NCI-H1930 (cell line): ENCODE measurements around the gene TSC22D4.
"Not testable (repeated sequence)": the region's sequence is repeated elsewhere in the genome, so short reads cannot be mapped to it uniquely, and the experiment has no call there.

ENCODE experiments used
- DNase-seq, 2 experiments: peaks; one replicate each; lab custom pipeline; 2025; lab: John Stamatoyannopoulos, UW

TSC22D4 gene

DNA sequence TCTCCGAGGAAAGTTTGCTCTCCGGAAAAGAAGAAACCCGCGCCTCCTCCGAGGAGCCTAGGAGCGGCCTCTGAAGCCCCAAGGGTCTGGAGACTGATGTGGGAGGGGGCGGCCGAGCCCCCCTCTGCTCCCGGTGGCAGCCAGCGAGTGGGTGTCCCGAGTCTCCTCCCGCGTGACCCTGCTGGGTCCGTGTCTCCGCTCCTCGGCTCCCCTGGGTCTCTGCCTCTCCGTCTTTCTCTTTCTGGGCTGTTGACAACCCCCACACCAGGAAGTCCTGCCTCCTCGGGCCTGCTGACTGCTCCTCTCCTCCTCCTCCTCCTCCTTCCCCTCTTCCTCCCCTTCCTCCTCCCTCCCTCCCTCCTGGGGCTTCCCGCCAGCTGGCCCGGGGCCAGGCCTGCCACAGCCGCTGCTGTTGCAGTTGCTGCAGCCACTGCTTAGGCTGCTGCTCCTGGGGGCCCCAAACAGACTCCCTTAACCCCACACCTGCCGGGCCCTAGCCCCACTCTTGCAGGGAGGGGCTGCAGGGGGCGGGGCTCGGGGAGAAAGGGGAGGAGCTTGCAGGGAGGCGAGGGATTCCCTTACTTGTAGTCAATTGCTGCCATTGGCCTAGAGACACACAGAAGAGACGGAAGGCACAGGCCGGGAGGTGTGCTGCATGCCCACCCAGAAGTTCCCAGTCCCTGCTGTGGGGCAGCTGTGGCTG lies at the start of gene TSC22D4:
Gene TSC22D4, minus strand, starts transcription at position 257 of the 703 bp plus-strand sequence. CDS start 1,176 bp downstream, outside the sequence.
- DNase-seq, result peak in 1 of 2 experiments; percentile 41

DNA sequence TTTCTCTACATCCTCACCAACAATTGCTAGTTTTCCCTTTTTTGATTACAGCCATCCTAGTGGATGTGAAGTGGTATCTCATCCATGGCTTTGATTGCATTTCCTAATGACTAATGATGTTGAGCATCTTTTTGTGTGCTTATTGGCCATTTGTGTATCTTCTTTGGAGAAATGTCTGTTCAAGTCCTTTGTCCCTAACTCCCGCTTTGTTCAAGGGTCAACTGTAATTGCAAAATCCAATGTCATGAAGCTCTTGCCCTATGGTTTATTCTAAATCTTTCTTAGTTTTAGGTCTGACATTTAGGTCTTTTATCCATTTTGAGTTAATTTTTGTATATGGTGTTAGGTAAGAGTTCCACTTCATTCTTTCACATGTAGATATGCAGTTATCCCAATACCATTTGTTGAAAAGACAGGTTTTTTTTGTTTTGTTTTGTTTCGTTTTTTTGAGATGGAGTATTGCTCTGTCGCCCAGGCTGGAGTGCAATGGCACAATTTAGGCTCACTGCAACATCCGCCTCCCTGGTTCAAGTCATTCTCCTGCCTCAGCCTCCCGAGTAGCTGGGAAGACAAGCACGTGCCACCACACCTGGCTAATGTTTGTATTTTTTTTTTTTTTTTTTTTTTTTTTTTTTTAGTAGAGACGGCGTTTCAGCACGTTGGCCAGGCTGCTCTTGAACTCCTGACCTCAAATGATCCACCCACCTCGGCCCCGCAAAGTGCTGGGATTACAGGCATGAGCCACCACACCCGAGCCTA lies 49.3 kb upstream of the TSC22D4 start:
- not testable (repeated sequence) for DNase-seq

DNA sequence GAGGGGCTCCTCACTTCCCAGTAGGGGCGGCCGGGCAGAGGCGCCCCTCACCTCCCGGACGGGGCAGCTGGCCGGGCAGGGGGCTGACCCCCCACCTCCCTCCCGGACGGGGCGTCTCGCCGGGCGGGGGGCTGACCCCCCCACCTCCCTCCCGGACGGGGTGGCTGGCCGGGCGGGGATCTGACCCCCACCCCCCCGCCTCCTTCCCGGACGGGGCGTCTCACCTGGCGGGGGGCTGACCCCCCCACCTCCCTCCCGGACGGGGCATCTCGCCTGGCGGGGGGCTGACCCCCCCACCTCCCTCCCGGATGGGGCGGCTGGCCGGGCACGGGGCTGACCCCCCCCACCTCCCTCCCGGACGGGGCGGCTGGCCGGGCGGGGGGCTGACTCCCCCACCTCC lies 44.2 kb upstream of the TSC22D4 start:
- DNase-seq, result not testable (repeated sequence)

DNA sequence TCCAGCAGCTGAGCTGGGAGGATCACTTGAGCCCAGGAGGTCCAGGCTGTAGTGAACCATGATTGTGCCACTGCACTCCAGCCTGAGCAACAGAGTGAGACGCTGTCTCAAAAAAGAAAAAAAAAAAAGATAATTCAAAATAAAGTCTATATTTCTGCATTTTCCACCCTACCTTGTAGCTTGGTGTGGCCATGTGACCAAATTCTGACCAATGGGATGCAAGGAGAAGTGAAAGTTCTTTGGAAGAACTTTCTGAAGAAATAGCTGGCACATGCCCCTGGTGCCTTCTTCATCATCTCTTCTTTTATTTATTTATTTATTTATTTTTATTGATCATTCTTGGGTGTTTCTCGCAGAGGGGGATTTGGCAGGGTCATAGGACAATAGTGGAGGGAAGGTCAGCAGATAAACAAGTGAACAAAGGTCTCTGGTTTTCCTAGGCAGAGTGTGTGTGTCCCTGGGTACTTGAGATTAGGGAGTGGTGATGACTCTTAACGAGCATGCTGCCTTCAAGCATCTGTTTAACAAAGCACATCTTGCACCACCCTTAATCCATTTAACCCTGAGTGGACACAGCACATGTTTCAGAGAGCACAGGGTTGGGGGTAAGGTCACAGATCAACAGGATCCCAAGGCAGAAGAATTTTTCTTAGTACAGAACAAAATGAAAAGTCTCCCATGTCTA lies 43.0 kb upstream of the TSC22D4 start:
- not testable (repeated sequence) for DNase-seq

DNA sequence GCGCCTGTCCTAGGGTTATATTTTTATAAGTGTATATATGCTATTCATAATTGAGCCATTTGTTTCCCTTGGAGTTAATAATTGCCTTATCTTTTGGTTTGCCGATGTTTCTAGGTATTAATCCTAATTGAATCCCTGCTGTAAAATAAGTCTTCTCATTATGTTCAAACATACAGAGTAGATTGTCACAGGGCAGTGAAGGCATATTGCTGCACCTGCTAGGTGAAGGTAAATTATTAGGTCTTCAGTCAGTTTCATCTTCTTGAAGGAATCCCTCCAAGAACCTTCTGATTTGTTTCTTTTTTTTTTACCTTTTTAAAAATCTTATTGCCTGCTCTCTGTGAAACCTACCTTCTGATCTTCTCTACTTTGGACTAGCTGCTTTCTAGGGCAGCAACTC lies 42.1 kb upstream of the TSC22D4 start:
- no peak for DNase-seq

DNA sequence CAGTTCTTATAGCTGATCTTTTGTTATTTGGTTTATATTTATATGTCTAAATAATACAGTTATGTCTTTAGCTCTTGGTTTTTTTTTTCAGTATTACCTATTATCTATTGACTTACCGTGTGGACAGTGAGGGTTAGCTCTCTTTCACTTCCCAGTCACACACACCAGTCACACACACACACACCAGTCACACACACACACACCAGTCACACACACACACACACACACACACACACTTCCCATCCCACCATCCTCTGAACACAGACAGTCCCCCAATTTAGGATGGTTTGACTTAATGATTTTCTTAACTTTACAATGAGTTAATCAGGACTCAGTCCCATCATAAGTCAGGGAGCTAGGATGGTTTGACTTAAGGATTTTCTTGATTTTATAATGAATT lies 41.1 kb upstream of the TSC22D4 start:
- no peak for DNase-seq

DNA sequence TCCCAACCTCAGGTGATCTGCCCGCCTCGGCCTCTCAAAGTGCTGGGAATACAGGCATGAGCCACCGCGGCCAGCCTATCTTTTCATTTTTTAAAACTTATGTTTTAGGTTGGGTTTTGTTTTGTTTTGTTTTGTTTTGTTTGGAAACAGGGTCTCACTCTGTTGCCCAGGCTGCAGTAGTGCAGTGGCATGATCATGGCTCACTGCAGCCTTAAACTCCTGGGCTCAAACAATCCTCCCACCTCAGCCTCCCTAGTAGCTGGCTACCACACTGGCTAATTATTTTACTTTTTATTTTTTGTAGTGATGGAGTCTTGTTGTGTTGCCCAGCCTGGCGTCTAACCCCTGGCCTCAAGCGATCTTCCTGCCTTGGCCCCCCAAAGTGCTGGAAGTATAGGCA lies 40.6 kb upstream of the TSC22D4 start:
- no peak for DNase-seq

DNA sequence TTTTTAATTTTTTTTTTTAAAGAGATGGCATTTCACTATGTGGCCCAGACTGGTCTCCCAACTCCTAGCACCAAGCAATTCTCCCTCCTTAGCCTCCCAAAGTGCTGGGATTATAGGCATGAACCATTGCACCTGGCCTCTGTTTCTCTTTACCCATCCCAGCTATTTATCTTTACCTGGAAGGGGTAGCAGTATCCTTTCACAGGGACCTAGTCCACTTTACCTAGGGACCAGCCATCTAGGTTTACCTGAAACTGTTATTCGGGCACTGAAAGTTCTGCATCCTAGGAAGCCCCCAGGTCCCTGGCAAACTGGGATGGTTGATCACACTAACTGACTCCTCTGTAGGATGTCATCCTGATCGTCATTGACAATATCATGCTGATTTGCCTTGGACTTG lies 38.3 kb upstream of the TSC22D4 start:
- no peak for DNase-seq

DNA sequence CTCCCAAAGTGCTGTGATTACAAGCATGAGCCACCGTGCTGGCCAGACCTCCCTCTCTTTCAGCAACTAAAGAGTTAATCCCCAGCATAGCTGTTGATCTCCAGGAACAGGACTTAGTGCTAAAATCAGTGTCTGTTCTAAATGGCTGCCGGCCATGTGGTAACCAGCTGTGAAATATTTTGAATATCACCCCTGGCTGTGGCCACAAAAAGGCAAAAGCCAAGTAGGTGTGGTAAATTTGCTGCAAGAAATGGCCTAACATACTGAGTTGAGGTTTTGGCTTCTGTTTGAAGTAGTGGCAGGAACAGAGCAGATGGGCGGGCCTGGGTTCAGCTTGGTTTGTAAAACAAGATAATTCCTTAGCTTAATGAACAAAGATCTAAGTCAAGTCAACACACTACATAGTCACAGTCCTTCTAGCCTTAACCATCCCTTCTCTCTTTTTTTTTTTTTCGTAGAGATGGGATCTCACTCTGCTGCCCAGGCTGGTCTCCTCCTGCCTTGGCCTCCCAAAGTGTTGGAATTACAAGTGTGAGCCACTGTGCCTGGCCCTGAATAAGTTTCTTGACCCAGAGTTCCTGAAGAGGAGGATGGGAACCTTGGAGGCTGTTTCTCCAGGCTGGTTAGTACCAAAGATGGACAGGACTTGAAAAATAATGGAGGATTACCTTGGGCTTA lies 37.3 kb upstream of the TSC22D4 start:
- DNase-seq, result no peak

DNA sequence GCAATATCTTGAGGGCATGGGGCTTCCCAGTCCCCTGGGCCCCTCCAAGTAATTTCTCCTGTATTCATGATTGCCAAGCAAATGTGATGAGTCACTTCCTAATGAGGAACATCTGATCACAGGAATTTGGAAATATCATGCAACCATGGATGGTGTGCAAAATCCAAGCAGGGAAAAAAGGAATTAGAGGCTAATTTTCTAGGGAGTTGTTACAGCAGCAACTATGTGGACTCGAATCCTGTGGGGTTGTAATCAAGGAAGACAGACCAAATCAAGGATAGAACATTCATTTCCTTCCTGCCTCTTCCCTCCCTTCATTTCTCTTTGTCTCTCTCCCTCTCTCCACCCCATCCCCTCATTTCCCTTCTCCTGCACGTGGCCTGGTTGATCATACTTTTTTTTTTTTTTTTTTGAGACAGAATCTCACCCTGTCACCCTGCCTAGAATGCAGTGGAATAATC lies 36.1 kb upstream of the TSC22D4 start:
- DNase-seq, result no peak

DNA sequence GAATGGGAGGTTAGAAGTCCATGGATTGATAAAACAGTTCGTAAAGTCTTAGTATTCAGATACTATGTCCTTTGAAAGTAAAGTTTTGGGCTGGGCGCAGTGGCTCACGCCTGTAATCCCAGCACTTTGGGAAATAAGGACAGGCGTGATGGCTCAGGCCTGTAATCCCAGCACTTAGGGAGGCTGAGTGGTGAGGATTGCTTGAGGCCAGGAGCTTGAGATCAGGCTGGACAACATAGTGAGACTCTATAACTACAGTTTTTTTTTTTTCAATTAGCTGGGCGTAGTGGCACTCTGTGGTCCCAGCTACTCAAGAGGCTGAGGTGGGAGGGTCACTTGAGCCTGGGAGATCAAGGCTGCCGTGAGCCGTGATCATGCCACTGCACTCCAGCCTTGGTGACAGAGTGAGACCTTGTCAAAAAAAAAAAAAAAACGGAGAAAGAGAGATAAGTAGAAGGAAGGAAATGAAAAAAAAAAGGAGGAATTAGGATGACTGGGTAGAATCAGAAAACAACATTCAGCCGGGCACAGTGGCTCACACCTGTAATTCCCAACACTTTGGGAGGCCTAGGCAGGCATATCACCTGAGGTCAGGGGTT lies 34.3 kb upstream of the TSC22D4 start:
- no peak for DNase-seq

DNA sequence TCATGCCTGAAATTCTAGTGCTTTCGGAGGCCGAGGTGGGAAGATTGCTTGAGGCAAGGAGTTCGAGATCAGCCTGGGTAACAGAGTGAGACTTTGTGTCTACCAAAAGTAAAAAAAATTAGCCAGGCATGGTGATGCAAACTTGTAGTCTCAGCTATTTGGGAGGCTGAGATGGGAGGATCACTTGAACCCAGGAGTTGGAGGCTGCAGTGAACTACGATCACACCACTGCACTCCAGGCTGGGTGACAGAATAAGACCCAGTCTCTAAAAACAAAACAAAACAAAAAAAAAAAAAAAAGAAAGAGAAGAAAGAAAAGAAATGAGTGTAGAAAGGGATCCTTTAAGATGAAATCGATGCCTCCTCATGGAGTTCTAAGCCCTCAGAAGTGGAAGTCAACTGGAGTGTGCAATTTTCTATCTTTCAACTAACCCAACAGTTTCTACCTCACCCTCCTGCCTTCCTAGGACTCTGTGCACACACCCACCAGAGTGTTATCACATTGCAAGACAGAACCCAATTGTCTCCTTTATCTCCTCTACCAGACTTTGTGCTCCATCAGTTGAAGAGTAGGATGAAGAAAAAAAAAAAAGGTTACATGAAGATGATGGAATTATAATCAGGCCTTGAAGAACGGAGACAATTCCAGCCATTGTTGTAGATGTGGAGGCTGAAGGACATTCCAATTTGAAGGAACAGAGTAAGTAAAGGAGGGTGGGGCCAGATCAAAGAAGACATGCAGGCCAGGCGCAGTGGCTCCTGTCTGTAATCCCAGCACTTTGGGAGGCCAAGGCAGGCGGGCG lies 31.6 kb upstream of the TSC22D4 start:
- DNase-seq, result no peak

DNA sequence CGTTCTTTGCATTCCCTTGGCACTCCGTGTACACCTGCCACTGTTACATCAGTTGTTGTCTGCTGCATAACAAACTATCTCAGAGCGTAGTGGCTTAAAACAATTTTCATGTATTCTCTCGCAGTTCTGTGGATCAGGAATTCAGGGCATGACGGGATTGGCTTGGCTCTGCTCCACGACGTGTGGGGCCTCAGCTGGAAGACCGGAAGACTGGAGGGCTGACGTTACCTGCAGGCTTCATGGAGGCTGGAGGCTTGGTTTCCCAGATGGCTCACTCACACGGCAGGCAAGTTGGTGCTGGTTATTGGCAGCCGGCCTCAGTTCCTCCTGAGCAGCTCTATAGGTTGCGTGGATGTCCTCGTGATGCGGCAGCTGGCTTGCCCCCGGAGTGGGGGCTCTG lies 30.2 kb upstream of the TSC22D4 start:
- DNase-seq, result no peak

DNA sequence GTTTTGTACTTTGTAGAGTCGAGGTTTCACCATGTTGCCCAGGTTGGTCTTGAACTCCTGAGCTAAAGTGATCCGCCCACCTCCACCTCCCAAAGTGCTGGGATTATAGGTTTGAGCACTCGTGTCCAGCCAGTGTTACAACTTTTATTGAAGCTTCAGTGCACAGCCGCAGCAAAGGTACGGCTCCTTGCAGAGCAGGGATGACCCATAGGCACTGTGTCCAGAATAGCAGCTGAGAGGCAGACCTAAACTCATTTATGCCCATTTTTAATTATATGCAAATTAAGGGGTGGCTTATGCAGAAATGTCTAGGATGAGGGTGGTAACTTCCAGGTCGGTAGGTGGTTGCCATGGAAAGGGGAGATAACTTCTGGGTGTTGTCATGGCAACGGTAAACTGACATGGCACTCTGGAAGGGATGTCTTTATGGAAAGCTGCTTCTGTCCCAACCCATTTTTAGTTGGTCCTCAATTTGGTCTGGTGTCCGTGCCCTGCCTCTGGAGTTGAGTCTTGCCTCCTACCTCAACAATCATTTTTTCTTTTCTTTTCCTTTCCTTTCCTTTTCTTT lies 27.4 kb upstream of the TSC22D4 start:
- no peak for DNase-seq

DNA sequence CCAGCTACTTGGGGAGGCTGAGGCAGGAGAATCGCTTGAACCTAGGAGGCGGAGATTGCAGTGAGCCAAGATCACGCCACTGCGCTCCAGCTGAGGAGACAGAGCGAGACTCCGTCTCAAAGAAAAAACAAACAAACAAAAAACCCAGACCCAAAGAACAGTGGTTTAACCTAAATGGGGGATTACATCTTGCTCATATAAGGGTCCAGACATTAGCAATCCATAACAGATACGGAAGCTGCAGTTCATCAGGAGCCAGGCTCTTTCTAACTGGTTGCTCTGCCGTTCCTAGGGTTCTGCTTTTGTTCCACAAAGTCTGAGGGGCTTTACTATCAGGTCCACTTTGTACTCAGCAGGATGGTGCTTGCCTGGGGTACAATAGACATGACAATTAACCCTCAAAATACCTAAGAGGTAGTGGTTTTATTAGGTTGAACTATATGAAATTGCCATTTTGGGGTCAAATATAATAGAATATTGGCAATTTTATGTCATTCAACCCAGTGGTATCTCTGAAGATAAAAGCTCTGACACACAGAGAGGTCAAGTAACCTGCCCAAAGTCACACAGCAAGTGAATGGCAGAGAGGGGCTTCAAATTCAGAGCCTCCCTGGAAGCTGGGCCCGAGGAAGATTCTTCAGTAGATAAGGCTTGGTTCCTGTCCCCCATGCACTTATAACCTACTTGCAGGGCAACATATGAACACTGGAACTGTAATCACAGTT lies 26.0 kb upstream of the TSC22D4 start:
- DNase-seq, result no peak

DNA sequence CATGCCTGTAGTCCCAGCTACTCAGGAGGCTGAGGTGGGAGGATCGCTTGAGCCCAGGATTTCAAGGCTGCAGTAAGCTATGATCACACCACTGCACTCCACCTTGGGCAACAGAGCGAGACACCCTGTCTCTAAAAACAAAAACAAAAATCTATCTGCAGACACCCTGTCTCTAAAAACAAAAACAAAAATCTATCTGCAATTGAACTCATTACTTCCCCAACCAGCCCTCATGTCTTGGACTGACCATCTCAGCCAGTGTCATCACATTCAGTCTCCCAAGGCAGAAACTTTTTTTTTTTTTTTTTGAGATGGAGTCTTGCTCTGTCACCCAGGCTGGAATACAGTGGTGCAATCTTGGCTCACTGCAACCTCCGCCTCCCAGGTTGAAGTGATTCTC lies 25.0 kb upstream of the TSC22D4 start:
- not testable (repeated sequence) for DNase-seq

DNA sequence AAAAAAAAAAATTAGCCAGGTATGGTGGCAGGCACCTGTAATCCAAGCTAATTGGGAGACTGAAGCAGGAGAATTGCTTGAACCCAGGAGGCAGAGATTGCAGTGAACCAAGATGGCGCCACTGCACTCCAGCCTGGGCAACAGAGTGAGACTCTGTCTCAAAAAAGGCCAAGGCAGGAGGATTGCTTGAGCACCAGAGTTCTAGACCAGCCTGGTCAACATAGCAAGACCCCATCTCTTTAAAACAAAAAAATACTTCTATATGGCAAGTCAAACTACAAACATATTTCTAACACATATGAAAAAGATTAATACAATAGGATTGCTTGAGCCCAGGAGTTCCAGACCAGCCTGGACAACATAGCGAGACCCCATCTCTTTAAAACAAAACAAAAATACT lies 21.7 kb upstream of the TSC22D4 start:
- DNase-seq, result not testable (repeated sequence)

DNA sequence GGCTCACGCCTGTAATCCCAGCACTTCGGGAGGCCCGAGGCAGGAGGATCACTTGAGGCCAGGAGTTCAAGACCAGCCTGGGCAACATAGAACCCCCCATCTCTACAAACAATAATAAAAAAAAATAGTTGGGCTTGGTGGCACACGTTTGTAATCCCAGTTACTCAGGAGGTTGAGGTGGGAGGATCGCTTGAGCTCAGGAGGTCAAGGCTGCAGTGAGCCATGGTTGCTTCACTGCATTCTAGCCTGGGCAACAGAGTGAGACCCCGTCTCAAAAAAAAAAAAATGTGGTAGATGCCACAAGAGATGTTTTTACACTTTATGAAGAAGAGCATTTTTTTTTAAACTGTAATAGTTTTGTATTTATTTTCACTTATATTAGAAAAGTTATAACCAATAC lies 17.5 kb upstream of the TSC22D4 start:
- no peak for DNase-seq

DNA sequence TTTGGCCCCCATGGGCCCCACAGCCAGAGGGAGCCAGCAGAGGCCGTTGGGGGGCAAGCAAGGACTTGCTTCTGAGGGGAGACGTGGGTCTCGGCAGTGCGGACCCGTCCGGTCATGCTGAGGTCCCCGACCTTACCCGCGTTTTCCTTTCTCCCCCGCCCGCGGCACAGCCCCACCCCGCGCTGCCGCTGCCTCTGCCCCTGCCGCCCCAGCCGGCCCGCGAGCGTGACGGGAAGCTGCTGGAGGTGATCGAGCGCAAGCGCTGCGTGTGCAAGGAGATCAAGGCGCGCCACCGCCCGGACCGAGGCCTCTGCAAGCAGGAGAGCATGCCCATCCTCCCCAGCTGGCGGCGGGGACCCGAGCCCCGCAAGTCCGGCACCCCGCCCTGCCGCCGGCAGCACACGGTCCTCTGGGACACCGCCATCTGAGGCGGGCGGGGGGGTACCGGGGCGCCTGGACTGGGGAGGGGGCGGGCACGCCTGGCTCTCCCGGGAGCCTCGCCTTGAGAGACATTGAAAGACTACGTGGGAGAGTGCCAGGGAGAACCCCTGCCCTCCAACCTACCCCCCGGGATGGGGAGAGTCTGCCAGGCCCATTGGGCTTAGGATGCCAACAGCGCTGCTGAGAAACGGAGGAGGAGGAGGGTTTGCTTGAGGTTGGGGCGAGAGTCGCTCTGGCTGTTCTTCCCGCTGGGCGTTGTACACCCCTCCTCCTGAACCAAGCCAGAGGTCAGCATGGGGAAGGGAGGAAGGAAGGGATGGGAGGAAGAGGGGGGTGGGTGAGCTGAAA lies 14.7 kb upstream of the TSC22D4 start:
- DNase-seq, result no peak
